IMR-90 (cell line): ENCODE measurements around the gene ZNF80. TPM values are rescaled to one million over a fixed set of nuclear protein-coding genes. Genes with fewer than 3 reads are reported as not detected.

Source experiments
- ATAC-seq: fragments of 200-7000 bp; cut with Tn5 transposase; 2 replicates; pipeline ENCODE4 v1.9.1; 2020; ENCODE audit warnings: low read depth, mild to moderate bottlenecking, moderate library complexity
- BruUV-seq: library from RNA; stranded (reverse); fragments of 400-500 nt; replicated peaks from 2 replicates; lab custom pipeline; 2021; lab: Mats Ljungman, UMichigan
- CTCF ChIA-PET: fragments of 300-600 bp; formaldehyde crosslinking; extraction: SDS; loops from one replicate; lab custom pipeline; 2021; ENCODE audit warnings: antibody characterized with exemption; lab: Yijun Ruan, JAX
- POLR2A ChIA-PET: fragments of 300-600 bp; sonication (Branson Sonifier 250); formaldehyde crosslinking; loops from one replicate; lab custom pipeline; 2022; ENCODE audit warnings: antibody characterized with exemption; ENCODE audit not compliant: unreplicated experiment; lab: Charles Lee
- DNase-seq: peaks from one replicate; pipeline ENCODE4 v3.0.0; 2013
- H2AFZ ChIP-seq: replicated peaks from 2 replicates; pipeline ENCODE3; 2013; ENCODE audit warnings: low read length, mild to moderate bottlenecking; ENCODE audit not compliant: poor library complexity
- H2AK5ac ChIP-seq: 2 replicates; pipeline ENCODE4 v1.6.1; 2013; ENCODE audit warnings: low read depth, low read length, inconsistent platforms
- H2AK9ac ChIP-seq: replicated peaks from 2 replicates; pipeline ENCODE3; 2013; ENCODE audit warnings: mild to moderate bottlenecking, low read depth, low read length, moderate library complexity; ENCODE audit not compliant: poor library complexity
- H2BK120ac ChIP-seq: 2 replicates; pipeline ENCODE4 v1.6.1; 2013; ENCODE audit warnings: low read depth, low read length, inconsistent platforms
- H2BK15ac ChIP-seq: 3 replicates; pipeline ENCODE4 v1.6.1; 2013; ENCODE audit warnings: low read depth, low read length, inconsistent platforms
- H2BK20ac ChIP-seq: 2 replicates; pipeline ENCODE4 v1.6.1; 2013; ENCODE audit warnings: low read depth, mild to moderate bottlenecking, inconsistent platforms, low read length, moderate library complexity
- H2BK5ac ChIP-seq: 2 replicates; pipeline ENCODE4 v1.6.1; 2013; ENCODE audit warnings: mild to moderate bottlenecking, low read depth, low read length, inconsistent platforms; ENCODE audit not compliant: poor library complexity, severe bottlenecking
- H3K14ac ChIP-seq: replicated peaks from 2 replicates; pipeline ENCODE4 v1.6.1; 2013; ENCODE audit warnings: low read depth, low read length, inconsistent platforms
- H3K18ac ChIP-seq: 2 replicates; pipeline ENCODE4 v1.6.1; 2013; ENCODE audit warnings: low read depth, low read length, control low read depth
- H3K23ac ChIP-seq: 2 replicates; pipeline ENCODE4 v1.6.1; 2013; ENCODE audit warnings: low read depth, low read length, inconsistent platforms
- H3K27ac ChIP-seq: 2 replicates; pipeline ENCODE4 v1.5.1; 2013; ENCODE audit warnings: mild to moderate bottlenecking, control low read depth, low read length; ENCODE audit not compliant: insufficient read depth
- H3K27me3 ChIP-seq: 2 replicates; pipeline ENCODE4 v1.6.1; 2013; ENCODE audit warnings: low read length; ENCODE audit not compliant: control insufficient read depth, insufficient read depth
- H3K36me3 ChIP-seq: 2 replicates; pipeline ENCODE4 v1.6.1; 2013; ENCODE audit warnings: low read length, mixed read lengths; ENCODE audit not compliant: control insufficient read depth, insufficient read depth
- H3K4ac ChIP-seq: 2 replicates; pipeline ENCODE4 v1.6.1; 2013; ENCODE audit warnings: low read depth, low read length, inconsistent platforms
- H3K4me1 ChIP-seq: 2 replicates; pipeline ENCODE4 v1.6.1; 2013; ENCODE audit warnings: low read length, mixed read lengths; ENCODE audit not compliant: control insufficient read depth, insufficient read depth
- H3K4me2 ChIP-seq: 2 replicates; pipeline ENCODE4 v1.6.1; 2013; ENCODE audit warnings: low read depth, mild to moderate bottlenecking, control low read depth, low read length, moderate library complexity
- H3K4me3 ChIP-seq: 2 replicates; pipeline ENCODE4 v1.5.1; 2013; ENCODE audit warnings: low read depth, mild to moderate bottlenecking, control low read depth, low read length, moderate library complexity; ENCODE audit not compliant: insufficient read depth
- H3K56ac ChIP-seq: 2 replicates; pipeline ENCODE4 v1.6.1; 2013; ENCODE audit warnings: low read length, inconsistent platforms; ENCODE audit not compliant: insufficient read depth; ENCODE audit errors: extremely low read depth
- H3K79me1 ChIP-seq, 2 experiments: 2 replicates each; pipeline ENCODE4 v1.6.1; 2013; ENCODE audit warnings: low read length in 2 of 2, inconsistent platforms in 1 of 2, low read depth in 1 of 2
- H3K9ac ChIP-seq: 2 replicates; pipeline ENCODE4 v1.6.1; 2013; ENCODE audit warnings: low read depth, low read length, control low read depth
- H3K9me1 ChIP-seq: 2 replicates; pipeline ENCODE4 v1.6.1; 2013; ENCODE audit warnings: low read length, inconsistent platforms; ENCODE audit not compliant: insufficient read depth
- H3K9me3 ChIP-seq: 2 replicates; pipeline ENCODE4 v1.6.1; 2013; ENCODE audit warnings: low read length; ENCODE audit not compliant: control insufficient read depth, insufficient read depth
- H4K20me1 ChIP-seq: 2 replicates; pipeline ENCODE4 v1.6.1; 2013; ENCODE audit warnings: low read length, inconsistent platforms; ENCODE audit not compliant: insufficient read depth
- H4K5ac ChIP-seq: 2 replicates; pipeline ENCODE4 v1.6.1; 2013; ENCODE audit warnings: mild to moderate bottlenecking, low read depth, low read length, control low read depth
- H4K8ac ChIP-seq, 2 experiments: 2 replicates each; pipeline ENCODE4 v1.6.1; 2013; ENCODE audit warnings: low read depth in 2 of 2, low read length in 2 of 2, control low read depth in 1 of 2, inconsistent platforms in 1 of 2
- H4K91ac ChIP-seq: 2 replicates; pipeline ENCODE4 v1.6.1; 2013; ENCODE audit warnings: low read depth, low read length, inconsistent platforms; ENCODE audit not compliant: insufficient read depth
- BHLHE40 ChIP-seq: fragments of 150-350 bp; IDR thresholded peaks from 2 replicates; pipeline ENCODE4 v1.6.1; 2016; ENCODE audit warnings: mild to moderate bottlenecking, low read depth, low read length
- CEBPB ChIP-seq: IDR thresholded peaks from 2 replicates; pipeline ENCODE4 v1.6.1; 2012; ENCODE audit warnings: low read depth, low read length, improper control_type of control experiment
- CHD1 ChIP-seq: IDR thresholded peaks from 2 replicates; pipeline ENCODE4 v1.6.1; 2012; ENCODE audit warnings: low read depth, low read length, improper control_type of control experiment
- ELK1 ChIP-seq: fragments of 150-350 bp; IDR thresholded peaks from 2 replicates; pipeline ENCODE4 v1.6.1; 2016; ENCODE audit warnings: low read depth, mild to moderate bottlenecking, low read length, moderate library complexity, borderline replicate concordance
- FOS ChIP-seq: fragments of 150-350 bp; IDR thresholded peaks from 2 replicates; pipeline ENCODE4 v1.6.1; 2016; ENCODE audit warnings: low read depth, low read length
- MAFK ChIP-seq: IDR thresholded peaks from 2 replicates; pipeline ENCODE4 v1.6.1; 2012; ENCODE audit warnings: low read depth, low read length, improper control_type of control experiment
- MAZ ChIP-seq: IDR thresholded peaks from 2 replicates; pipeline ENCODE4 v1.6.1; 2012; ENCODE audit warnings: low read depth, mild to moderate bottlenecking, low read length, improper control_type of control experiment, moderate library complexity, borderline replicate concordance
- MXI1 ChIP-seq: IDR thresholded peaks from 2 replicates; pipeline ENCODE4 v1.6.1; 2012; ENCODE audit warnings: low read depth, mild to moderate bottlenecking, low read length, moderate library complexity, borderline replicate concordance
- NFE2L2 ChIP-seq: fragments of 150-350 bp; IDR thresholded peaks from 2 replicates; pipeline ENCODE4 v1.6.1; 2016; ENCODE audit warnings: low read depth, mild to moderate bottlenecking, low read length
- POLR2A ChIP-seq: IDR thresholded peaks from 2 replicates; pipeline ENCODE4 v1.6.1; 2012; ENCODE audit warnings: mild to moderate bottlenecking, low read depth, low read length
- RAD21 ChIP-seq: IDR thresholded peaks from 2 replicates; pipeline ENCODE4 v1.6.1; 2012; ENCODE audit warnings: low read length, improper control_type of control experiment
- RCOR1 ChIP-seq: IDR thresholded peaks from 2 replicates; pipeline ENCODE4 v1.6.1; 2012; ENCODE audit warnings: mild to moderate bottlenecking, low read length, improper control_type of control experiment; ENCODE audit not compliant: insufficient replicate concordance
- RFX5 ChIP-seq: IDR thresholded peaks from 2 replicates; pipeline ENCODE4 v1.8.0; 2012; ENCODE audit warnings: low read depth, mild to moderate bottlenecking, low read length, moderate library complexity
- SMC3 ChIP-seq: fragments of 150-350 bp; IDR thresholded peaks from 2 replicates; pipeline ENCODE4 v1.6.1; 2016; ENCODE audit warnings: low read depth, mild to moderate bottlenecking, antibody characterized with exemption, low read length, moderate library complexity
- USF2 ChIP-seq: fragments of 150-350 bp; IDR thresholded peaks from 2 replicates; pipeline ENCODE4 v1.6.1; 2017; ENCODE audit warnings: mild to moderate bottlenecking, antibody characterized with exemption, low read length, low read depth
- WGBS, 2 experiments: methylation state at CpG; one replicate each; pipeline versions ENCODE4 v1.1.5 to v1.1.7; 2013; ENCODE audit warnings: missing lambda C conversion rate in 2 of 2; ENCODE audit not compliant: insufficient read length in 1 of 2; ENCODE audit errors: extremely low coverage in 2 of 2; 5-methylcytosine and 5-hydroxymethylcytosine counted together
- dilution Hi-C: fragments of 300-500 bp; cut with HindIII; formaldehyde crosslinking; loops from one replicate; pipeline ENCODE4 v1.14.3; 2018; ENCODE audit warnings: low sequenced_read_pairs; ENCODE audit not compliant: unreplicated experiment
- in situ Hi-C: fragments of 300-500 bp; cut with MboI; formaldehyde crosslinking; loops from 3 replicates; pipeline ENCODE4 v1.14.3; 2019; ENCODE audit warnings: low sequenced_read_pairs, inconsistent platforms, mixed read lengths
- intact Hi-C: fragments of 100-400 bp; cut with micrococcal nuclease; formaldehyde crosslinking; loops from 2 replicates; pipeline ENCODE4 v1.10.0; 2022
- polyA plus RNA-seq, 3 experiments: library from polyadenylated mRNA; depleted of rRNA; stranded (reverse); fragments of >200 nt; gene quantifications; 2 replicates each; pipeline ENCODE4 v1.2.3, GENCODE V29; 2012; ENCODE audit warnings: low replicate concordance in 1 of 3
- total RNA-seq: library from RNA; depleted of rRNA; stranded (reverse); fragments of >200 nt; gene quantifications from 2 replicates; pipeline ENCODE4 v1.2.3, GENCODE V29; 2012
- TF ChIP-seq, protein P1 (sequence below): conservative IDR thresholded peaks from 2 replicates; pipeline ENCODE4 v1.5.1; 2012; ENCODE audit warnings: mild to moderate bottlenecking, low read depth, low read length, improper control_type of control experiment

ZNF80 gene
- total and polyA plus RNA-seq, 2 of the 4 experiments (the other 2 are of a cell fraction): not detected

- Histone ChIP-seq H3K9me3 (no peaks in the 10 kb centered on the region), H3K18ac (no peak overlapping the region), H3K14ac (no peak overlapping the region), H3K79me1 (no peaks in the 10 kb centered on the region), H2AFZ (no peak overlapping the region), H2BK120ac (no peak overlapping the region), H3K4me1 (no peaks in the 10 kb centered on the region), H3K4me3 (no peak overlapping the region), H2BK15ac (no peak overlapping the region), H3K23ac (no peak overlapping the region), H3K27me3 (peaks cover 6% of the 10 kb centered on the region), H4K91ac (no peak overlapping the region), H2BK20ac (no peak overlapping the region), H2AK9ac (no peak overlapping the region), H3K56ac (no peak overlapping the region), H2BK5ac (no peak overlapping the region), H3K36me3 (no peaks in the 10 kb centered on the region), H3K4ac (no peak overlapping the region), H3K9ac (no peak overlapping the region), H4K20me1 (no peaks in the 10 kb centered on the region), H3K27ac (no peak overlapping the region), H4K8ac (no peak overlapping the region), H3K4me2 (no peak overlapping the region), H3K9me1 (no peaks in the 10 kb centered on the region), H4K5ac (no peak overlapping the region), H2AK5ac (no peak overlapping the region)
- TF ChIP-seq FOS (no peak), MAFK (no peak), CHD1 (no peak), NFE2L2 (no peak), BHLHE40 (no peak), MAZ (no peak), USF2 (no peak), ELK1 (no peak), RCOR1 (no peak), RAD21 (no peak), MXI1 (no peak), SMC3 (no peak), CEBPB (no peak), RFX5 (no peak), POLR2A (no peak)
- TF ChIP-seq, protein P1, sequence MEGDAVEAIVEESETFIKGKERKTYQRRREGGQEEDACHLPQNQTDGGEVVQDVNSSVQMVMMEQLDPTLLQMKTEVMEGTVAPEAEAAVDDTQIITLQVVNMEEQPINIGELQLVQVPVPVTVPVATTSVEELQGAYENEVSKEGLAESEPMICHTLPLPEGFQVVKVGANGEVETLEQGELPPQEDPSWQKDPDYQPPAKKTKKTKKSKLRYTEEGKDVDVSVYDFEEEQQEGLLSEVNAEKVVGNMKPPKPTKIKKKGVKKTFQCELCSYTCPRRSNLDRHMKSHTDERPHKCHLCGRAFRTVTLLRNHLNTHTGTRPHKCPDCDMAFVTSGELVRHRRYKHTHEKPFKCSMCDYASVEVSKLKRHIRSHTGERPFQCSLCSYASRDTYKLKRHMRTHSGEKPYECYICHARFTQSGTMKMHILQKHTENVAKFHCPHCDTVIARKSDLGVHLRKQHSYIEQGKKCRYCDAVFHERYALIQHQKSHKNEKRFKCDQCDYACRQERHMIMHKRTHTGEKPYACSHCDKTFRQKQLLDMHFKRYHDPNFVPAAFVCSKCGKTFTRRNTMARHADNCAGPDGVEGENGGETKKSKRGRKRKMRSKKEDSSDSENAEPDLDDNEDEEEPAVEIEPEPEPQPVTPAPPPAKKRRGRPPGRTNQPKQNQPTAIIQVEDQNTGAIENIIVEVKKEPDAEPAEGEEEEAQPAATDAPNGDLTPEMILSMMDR: no peak
- ChIA-PET POLR2A (no interaction called here), CTCF (interaction anchor here (2.3 kb wide), 1 partner anchor 8 kb away, joined by 7 read pairs; no protein-coding TSS in a partner anchor)
- no CpG with 5 or more reads among the region's 2 CpGs for WGBS, 2 experiments
- BruUV-seq: no TSS peak
- dilution Hi-C loops: no loop called here
- intact Hi-C loops: no loop called here
- no peak for ATAC-seq
- in situ Hi-C loops: no loop called here
- no peak for DNase-seq
Observed at GRCh38 chr3:114205541-114205940, 31.8 kb downstream of the ZNF80 start.
